GM20431 (cell line): Measurements from ENCODE around the gene SKIDA1.

Source experiments
- in situ Hi-C: fragments of 300-500 bp; cut with MseI, MboI; formaldehyde crosslinking; loops from one replicate; pipeline ENCODE4 v1.15.0; 2020; ENCODE audit warnings: low sequenced_read_pairs; ENCODE audit not compliant: unreplicated experiment

Gene SKIDA1

DNA sequence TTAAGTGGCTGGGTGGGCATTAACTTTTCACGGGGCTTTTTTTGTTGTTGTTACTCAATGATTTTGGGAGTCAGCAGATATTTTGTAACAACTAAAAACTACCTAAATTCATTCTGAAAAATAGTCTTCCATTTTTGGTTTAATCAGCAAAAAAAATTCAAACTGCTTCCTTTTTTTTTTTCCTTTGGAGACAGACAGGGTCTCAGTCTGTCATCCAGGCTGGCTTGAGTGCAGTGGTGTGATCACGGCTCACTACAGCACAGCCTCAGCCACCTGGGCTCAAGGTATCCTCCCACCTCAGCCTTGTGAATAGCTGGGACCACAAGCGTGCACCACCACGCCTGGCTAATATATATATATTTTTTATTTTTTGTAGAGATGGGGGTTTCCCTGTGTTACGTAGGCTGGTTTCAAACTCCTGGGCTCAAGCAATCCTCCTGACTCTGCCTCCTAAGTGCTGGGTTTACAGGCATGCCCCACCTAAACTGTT, 36.5 kb downstream of the SKIDA1 start:
- in situ Hi-C loops: loop anchor here (25.0 kb wide), 1 partner anchor 473 kb away; no protein-coding TSS in a partner anchor

DNA sequence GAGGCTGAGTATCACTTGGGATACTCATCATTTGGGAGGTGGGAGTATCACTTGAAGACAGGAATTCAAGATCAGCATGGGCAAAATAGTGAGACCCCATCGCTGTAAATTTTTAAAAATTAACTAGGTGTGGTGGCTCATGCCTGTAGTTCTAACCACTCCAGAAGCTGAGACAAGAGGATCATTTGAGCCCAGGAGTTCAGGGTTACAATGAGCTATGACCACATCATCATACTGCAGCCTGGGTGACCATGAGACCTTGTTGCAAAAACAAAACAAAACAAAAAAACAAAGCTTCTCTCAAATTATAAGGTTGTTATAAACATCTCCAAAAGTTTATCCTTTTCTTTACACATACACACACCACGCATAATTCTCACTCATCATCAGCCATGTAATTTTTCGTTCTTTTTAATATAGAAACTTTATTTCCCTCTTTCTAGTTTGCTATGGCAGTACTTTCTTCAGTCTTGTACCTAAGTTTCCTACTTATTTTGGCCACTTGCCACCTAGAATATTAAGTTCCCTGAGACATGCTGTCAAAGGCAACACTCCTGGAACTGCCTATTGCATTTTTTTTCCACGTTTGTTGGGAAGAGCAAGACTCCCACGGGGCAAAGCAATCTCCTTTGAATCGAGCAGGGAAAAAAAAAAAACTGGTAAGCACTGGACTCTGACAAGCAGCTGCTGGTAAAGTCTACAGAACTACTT, 37.1 kb downstream of the SKIDA1 start:
- in situ Hi-C loops: loop anchor here (25.0 kb wide), 1 partner anchor 474 kb away; no protein-coding TSS in a partner anchor

DNA sequence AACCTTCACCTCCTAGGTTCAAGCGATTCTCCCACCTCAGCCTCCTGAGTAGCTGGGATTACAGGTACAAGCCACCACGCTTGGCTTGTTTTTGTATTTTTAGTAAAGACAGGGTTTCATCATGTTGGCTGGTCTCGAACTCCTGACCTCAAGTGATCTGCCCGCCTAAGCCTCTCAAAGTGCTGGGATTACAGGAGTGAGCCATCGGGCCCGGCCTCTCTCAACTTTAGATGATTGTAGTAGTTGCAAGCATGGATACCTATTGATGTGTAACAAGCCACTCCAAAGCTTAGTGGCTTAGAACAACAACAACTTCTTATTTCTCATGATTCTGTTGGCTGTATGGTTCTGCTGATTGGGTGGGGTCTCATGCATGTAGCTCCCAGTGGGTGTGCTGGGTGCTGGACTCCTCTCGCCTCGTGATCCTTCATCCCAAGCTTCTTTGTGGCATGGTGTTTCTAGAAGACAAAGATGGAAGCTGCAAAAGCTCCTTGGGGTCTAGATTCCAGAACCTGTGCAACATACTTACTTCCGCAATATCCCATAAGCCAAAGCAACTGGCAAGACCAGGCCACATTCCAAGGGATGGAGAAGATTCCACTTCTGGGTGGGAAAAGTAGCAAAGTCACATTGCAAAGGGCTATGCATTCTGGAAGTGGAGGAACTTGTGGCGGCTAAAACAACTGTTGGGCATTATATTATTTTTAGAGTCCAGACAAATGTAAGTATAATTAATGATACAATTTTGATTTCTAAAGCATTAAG, 37.9 kb downstream of the SKIDA1 start:
- in situ Hi-C loops: loop anchor here (25.0 kb wide), 1 partner anchor 475 kb away; no protein-coding TSS in a partner anchor

DNA sequence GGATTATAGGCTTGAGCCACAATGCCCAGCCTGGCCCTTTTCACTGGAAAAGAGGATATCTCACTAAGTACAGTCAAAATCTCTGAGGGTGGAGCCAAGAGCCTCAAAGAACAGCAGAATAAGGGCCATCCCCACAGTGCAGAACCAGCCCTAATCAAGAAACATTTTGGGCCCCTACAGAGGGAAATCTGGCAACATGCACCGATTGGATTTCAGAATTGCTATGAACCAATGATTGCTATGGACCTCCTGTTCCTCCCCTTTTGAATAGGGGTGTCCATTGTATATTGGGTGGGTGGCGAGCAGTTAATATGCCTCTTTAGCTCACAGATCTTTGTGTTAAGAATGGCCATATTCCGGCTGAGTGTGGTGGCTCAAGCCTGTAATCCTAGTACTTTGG, 42.7 kb downstream of the SKIDA1 start:
- in situ Hi-C loops: loop anchor here (25.0 kb wide), 1 partner anchor 479 kb away; no protein-coding TSS in a partner anchor

DNA sequence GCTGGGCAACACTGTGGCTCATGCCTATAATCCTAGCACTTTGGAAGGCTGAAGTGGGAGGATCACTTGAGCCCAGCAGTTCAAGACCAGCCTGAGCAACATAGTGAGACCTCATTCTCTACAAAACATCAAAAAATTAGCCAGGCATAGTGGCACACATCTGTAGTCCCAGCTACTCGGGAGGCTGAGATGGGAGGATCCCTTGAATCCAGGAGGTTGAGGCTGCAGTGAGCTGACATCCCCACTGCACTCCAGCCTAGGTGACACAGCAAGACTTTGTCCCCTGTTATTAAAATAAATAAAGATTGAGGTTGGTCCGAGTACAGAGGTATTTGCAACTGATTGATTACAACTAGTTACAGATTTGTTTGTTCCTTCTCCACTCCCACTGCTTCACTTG, 44.1 kb downstream of the SKIDA1 start:
- in situ Hi-C loops: loop anchor here (25.0 kb wide), 1 partner anchor 481 kb away; no protein-coding TSS in a partner anchor

DNA sequence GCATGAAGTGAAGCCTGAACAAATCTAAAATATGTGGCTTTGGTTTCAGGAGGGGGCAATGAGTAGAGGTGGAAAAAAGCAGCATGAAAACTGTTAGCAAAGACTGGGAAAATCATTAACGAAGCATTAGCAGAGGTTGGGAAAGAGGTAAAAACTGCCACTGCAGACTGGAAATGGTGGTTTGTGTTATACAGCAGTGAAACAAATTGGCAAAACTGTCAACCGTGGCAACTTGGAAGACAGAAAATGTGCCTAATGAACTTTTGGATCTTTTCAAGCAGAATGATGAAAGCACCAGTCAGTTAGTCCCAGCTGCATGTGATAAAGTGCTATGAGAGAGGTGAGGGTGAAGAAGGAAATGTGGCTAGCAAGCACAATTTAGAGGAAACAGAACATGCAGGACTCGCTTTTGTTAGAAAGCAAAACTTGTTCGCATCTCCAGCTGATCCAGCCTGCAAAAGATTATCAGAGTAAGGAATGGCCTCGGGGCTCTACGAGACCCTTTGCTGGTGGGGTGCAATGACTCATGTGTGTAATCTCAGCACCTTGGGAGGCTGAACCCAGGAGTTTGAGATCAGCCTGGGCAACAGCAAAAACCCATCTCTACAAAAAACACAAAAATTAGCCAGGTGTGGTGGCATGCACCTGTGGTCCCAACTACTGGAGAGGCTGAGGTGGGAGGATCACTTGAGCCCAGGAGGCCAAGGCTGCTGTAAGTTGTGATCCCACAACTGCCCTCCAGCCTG, 45.7 kb downstream of the SKIDA1 start:
- in situ Hi-C loops: loop anchor here (25.0 kb wide), 1 partner anchor 483 kb away; no protein-coding TSS in a partner anchor

DNA sequence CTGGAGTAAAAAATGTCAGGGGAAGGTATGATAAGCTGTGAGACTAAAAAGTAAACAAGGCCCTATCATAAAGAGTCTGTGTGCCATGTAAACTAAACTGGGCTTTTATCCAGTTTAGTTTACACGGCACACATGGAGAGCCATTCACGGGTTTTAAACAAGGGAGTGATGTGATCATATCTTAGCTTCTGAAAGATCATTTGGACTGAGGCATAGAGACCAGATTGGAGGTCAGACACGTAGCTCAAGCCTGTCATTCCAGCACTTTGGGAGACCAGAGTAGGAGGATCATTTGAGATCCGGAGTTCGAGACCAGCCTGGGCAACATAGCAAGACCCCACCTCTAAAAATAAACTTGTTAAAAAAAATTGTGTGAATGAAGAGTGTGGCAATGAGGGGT, 50.1 kb downstream of the SKIDA1 start:
- in situ Hi-C loops: loop anchor here (25.0 kb wide), 1 partner anchor 487 kb away; no protein-coding TSS in a partner anchor

DNA sequence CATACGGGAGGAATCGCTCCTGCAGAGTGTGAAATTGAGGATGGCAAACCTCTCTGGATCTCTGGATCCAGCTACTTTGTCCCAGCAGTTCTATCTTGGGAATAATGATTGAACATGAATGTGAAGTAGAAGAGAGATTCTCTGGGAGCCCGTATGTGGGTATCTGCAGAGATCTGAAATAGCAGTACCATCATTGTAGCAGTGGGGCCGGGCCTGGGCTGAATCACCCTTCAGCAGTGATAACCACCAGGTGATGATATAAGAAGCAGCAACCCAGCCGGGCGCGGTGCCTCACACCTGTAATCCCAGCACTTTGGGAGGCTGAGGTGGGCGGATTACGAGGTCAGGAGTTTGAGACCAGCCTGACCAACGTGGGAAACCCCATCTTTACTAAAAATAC, 51.9 kb downstream of the SKIDA1 start:
- in situ Hi-C loops: no loop called here

DNA sequence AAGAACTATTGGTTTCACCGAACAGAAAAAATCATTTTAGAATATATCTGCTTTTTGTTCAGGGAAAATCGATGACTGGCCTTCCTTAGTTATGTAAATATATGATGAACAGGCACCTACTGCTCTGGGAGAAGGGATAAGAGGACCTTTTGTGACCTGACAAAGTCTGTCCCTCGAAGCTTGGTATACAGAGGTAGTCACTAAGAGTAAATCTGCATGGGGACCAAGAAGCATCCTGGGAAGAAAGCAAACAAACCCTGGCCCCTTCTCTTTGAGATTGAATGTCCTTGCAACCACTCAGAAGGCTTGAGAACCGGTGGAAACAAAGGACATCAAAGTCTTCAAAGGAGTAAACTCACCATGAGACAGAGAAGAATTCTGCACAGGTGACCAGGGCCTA, 52.3 kb downstream of the SKIDA1 start:
- in situ Hi-C loops: no loop called here

DNA sequence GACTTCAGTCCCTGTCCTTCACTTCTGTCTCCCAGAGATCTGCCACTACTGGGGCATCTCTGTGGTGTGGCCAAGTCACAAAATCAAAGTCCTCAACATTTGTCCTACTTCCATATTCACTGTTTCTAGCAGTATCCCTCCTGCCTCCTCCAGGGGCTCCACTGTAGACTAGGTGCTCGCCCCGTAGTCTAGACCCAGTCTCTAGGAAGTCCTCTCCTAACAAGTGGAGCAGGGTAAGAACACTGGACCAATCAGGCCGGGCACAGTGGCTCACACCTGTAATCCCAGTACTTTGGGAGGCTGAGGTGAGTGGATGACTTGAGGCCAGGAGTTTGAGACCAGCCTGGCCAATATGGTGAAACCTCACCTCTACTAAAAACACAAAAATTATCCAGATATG, 57.4 kb downstream of the SKIDA1 start:
- in situ Hi-C loops: no loop called here

DNA sequence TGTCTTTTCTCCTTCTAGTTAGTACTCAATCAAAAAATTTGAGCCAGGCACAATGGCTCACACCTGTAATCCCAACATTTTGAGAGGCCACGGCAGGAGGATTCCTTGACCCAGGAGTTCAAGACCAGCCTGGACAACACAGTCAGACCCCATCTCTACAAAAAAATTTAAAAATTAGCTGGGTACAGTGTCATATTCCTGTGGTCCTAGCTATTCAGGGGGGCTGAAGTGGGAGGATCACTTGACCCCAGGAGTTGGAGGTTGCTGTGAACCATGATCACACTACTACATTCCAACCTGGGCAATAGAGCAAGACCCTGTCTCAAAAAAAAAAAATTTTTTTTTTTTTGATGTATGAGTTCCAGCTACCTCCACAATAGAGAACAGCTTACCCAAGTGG, 57.8 kb downstream of the SKIDA1 start:
- in situ Hi-C loops: no loop called here

DNA sequence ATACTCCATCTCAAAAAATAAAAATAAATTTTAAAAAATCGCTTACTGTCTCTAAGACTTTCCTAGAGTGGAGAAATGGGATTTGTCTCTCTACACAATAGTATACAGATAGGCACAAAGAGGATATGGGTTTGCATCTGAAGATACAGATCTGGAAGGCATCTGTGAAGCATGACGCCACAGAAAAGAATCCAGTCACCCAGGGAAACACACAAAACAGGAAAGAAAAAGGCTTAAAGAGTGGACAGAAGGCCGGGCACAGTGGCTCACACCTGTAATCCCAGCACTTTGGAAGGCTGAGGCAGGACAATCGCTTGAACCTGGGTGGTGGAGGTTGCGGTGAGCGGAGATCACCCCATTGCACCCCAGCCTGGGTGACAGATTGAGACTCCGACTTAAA, 61.3 kb downstream of the SKIDA1 start:
- in situ Hi-C loops: no loop called here
